Keratinocyte (primary cell): ENCODE data around the gene PIP4K2C. TPM values are rescaled to one million over a fixed set of nuclear protein-coding genes. Genes with fewer than 3 reads are reported as not detected.
A peak's percentile ranks its signal among the peaks of the same experiment; 100 is the strongest.

Experiments used
- DNase-seq: peaks from one replicate; pipeline ENCODE4 v3.0.0-alpha.2; 2011; ENCODE audit warnings: low read depth, missing footprints, low spot score
- FAIRE-seq: peaks from 2 replicates; lab custom pipeline; 2011; peaks lifted over from hg19 to GRCh38; lab: Jason Lieb, UNC
- H2AFZ ChIP-seq: 2 replicates; pipeline ENCODE4 v1.6.0; 2012; ENCODE audit warnings: low read length, control low read depth, inconsistent platforms; ENCODE audit not compliant: control insufficient read depth
- H3K27ac ChIP-seq: 2 replicates; pipeline ENCODE4 v1.5.1; 2011; ENCODE audit warnings: low read length; ENCODE audit not compliant: control insufficient read depth, insufficient read depth
- H3K27me3 ChIP-seq: 3 replicates; pipeline ENCODE4 v1.6.0; 2011; ENCODE audit warnings: low read length; ENCODE audit not compliant: control insufficient read depth, insufficient read depth; ENCODE audit errors: extremely low read depth
- H3K36me3 ChIP-seq, 2 experiments: 2 replicates in 1 of 2; 3 replicates in 1 of 2; pipeline ENCODE4 v1.5.1; 2011; ENCODE audit warnings: low read length in 2 of 2, mild to moderate bottlenecking in 1 of 2; ENCODE audit not compliant: control insufficient read depth in 2 of 2, insufficient read depth in 2 of 2; ENCODE audit errors: extremely low read depth in 1 of 2
- H3K4me1 ChIP-seq: 3 replicates; pipeline ENCODE4 v1.5.1; 2011; ENCODE audit warnings: low read length; ENCODE audit not compliant: control insufficient read depth, insufficient read depth; ENCODE audit errors: extremely low read depth
- H3K4me2 ChIP-seq: 3 replicates; pipeline ENCODE4 v1.6.0; 2011; ENCODE audit warnings: low read depth, low read length; ENCODE audit not compliant: control insufficient read depth, insufficient read depth; ENCODE audit errors: extremely low read depth
- H3K4me3 ChIP-seq, 3 experiments: fragments of 200-600 bp in 1 of 3; sonication (generic) in 1 of 3; 2 replicates in 2 of 3; 3 replicates in 1 of 3; pipeline ENCODE4 v1.5.1; 2011 to 2016; ENCODE audit warnings: low read length in 3 of 3, mild to moderate bottlenecking in 3 of 3, control low read depth in 2 of 3, inconsistent platforms in 1 of 3, low read depth in 1 of 3, mixed read lengths in 1 of 3, mixed run types in 1 of 3, moderate library complexity in 1 of 3; ENCODE audit not compliant: control insufficient read depth in 2 of 3, insufficient read depth in 2 of 3; ENCODE audit errors: extremely low read depth in 1 of 3
- H3K79me2 ChIP-seq: 2 replicates; pipeline ENCODE4 v1.6.0; 2012; ENCODE audit warnings: low read length; ENCODE audit not compliant: control insufficient read depth, insufficient read depth
- H3K9ac ChIP-seq: 3 replicates; pipeline ENCODE4 v1.6.0; 2011; ENCODE audit warnings: low read length; ENCODE audit not compliant: control insufficient read depth, insufficient read depth; ENCODE audit errors: extremely low read depth
- H3K9me1 ChIP-seq: 3 replicates; pipeline ENCODE4 v1.6.0; 2011; ENCODE audit warnings: low read length; ENCODE audit not compliant: control insufficient read depth, insufficient read depth; ENCODE audit errors: extremely low read depth
- H3K9me3 ChIP-seq: 2 replicates; pipeline ENCODE4 v1.5.1; 2012; ENCODE audit warnings: low read depth, low read length; ENCODE audit not compliant: control insufficient read depth
- H4K20me1 ChIP-seq: 3 replicates; pipeline ENCODE4 v1.6.0; 2011; ENCODE audit warnings: low read length; ENCODE audit not compliant: control insufficient read depth, insufficient read depth; ENCODE audit errors: extremely low read depth
- CTCF ChIP-seq, 3 experiments: IDR thresholded peaks in 1 of 3; conservative IDR thresholded peaks in 1 of 3; optimal IDR thresholded peaks in 1 of 3; 2 replicates in 2 of 3; 3 replicates in 1 of 3; pipeline versions ENCODE3 to v1.5.1; 2011; ENCODE audit warnings: low read length in 3 of 3, mild to moderate bottlenecking in 3 of 3, moderate library complexity in 2 of 3, control low read depth in 1 of 3, inconsistent platforms in 1 of 3; ENCODE audit not compliant: insufficient read depth in 2 of 3; ENCODE audit errors: extremely low read depth in 1 of 3
- EZH2 ChIP-seq: IDR thresholded peaks from one replicate; pipeline ENCODE4 v1.6.1; 2012; ENCODE audit warnings: inconsistent platforms, mild to moderate bottlenecking, low read length, moderate library complexity
- dilution Hi-C: fragments of 300-500 bp; cut with MboI; formaldehyde crosslinking; loops from one replicate; pipeline ENCODE4 v1.7.0; 2020; ENCODE audit warnings: low sequenced_read_pairs; ENCODE audit not compliant: extremely low pct_ligation_motif_present
- polyA plus RNA-seq, 5 experiments: library from polyadenylated mRNA; depleted of rRNA in 3 of 5; stranded (reverse) in 3 of 5; stranded (forward) in 1 of 5; unstranded in 1 of 5; fragments of >200 nt; gene quantifications; 1 replicate in 1 of 5; 2 replicates in 3 of 5; 3 replicates in 1 of 5; pipeline versions ENCODE4 v1.2.1 to v1.2.3, GENCODE V29; 2011 to 2012; ENCODE audit warnings: missing spikeins in 2 of 5, low read depth in 1 of 5, low replicate concordance in 1 of 5

PIP4K2C gene
- polyA plus RNA-seq, 1 donor (not counting 4 experiments of a cell fraction or from before 2014, with no cell fraction given) = 93.6 TPM

DNA sequence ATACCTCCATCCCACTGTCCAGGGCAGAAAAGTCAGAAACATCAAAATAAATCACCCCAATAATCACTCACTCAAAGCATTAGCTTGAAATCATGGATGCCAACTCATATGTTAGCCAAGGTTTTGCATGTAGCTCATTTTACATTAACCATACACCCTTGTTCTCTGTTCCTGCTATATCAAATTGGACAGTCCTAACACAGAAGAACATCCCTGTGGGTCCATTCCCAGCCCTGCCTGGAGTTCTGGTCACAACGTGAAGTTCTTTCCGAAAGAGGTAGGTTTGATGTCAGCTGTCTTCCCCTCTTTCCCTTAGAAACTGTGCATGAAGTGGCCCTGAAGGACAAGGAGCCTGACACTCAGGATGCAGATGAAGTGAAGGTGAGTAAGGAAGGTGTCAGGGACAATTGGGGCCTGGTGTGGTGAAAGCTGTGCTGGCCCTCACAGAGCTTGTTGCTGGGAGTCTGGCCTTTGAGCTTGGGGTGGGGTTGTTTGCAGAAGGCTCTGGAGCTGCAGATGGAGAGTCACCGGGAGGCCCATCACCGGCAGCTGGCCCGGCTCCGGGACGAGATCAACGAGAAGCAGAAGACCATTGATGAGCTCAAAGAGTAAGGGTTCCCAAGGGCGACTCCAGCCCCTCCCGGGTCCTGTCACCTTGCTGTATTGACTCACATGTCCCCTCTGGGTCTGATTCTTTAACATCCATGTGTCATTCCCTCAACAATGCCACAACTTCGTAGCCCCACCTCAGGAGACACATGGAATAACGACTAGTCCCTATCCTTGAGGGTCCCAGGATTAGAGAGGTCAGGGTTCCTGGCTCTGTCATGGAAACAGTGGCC, 15.0 kb upstream of the PIP4K2C start:
- dilution Hi-C loops = loop anchor here (10.0 to 25.0 kb wide), 2 partner anchors 59 to 161 kb away; partner anchors contain the start of genes AGAP2, B4GALNT1 and TSPAN31
- H3K9me3 ChIP-seq = no peaks in the 10 kb centered on the region
- no peaks in the 10 kb centered on the region for H3K36me3 ChIP-seq
- H3K4me2 ChIP-seq = no peak overlapping the region
- no peaks in the 10 kb centered on the region for H4K20me1 ChIP-seq
- no peak overlapping the region for H3K27ac ChIP-seq
- peaks cover 6% of the 10 kb centered on the region for H3K27me3 ChIP-seq
- H3K4me3 ChIP-seq = no peak overlapping the region
- DNase-seq (no peak), FAIRE-seq (no peak)
- TF ChIP-seq EZH2 (no peak), CTCF (optimal IDR thresholded peaks at IDR 0.05 in 1 of 3, IDR thresholded peaks at IDR 0.05 in 1 of 3, conservative IDR thresholded peaks at IDR 0.05 in 1 of 3; ENCODE audit: extremely low read depth in 1 of 3, insufficient read depth in 2 of 3, low read length in 3 of 3) (no peak)
- no peak overlapping the region for H3K9ac ChIP-seq
- H3K9me1 ChIP-seq = no peaks in the 10 kb centered on the region
- no peaks in the 10 kb centered on the region for H3K79me2 ChIP-seq
- no peaks in the 10 kb centered on the region for H3K4me1 ChIP-seq
- H2AFZ ChIP-seq = no peak overlapping the region

- Histone ChIP-seq H3K27me3 (peaks cover 6% of the 10 kb centered on the region), H3K27ac (no peak overlapping the region), H3K79me2 (no peaks in the 10 kb centered on the region), H2AFZ (no peak overlapping the region), H3K4me2 (no peak overlapping the region), H4K20me1 (no peaks in the 10 kb centered on the region), H3K36me3 (no peaks in the 10 kb centered on the region), H3K4me3 (no peak overlapping the region), H3K4me1 (no peaks in the 10 kb centered on the region), H3K9ac (no peak overlapping the region), H3K9me1 (no peaks in the 10 kb centered on the region), H3K9me3 (no peaks in the 10 kb centered on the region)
- DNase-seq (no peak), FAIRE-seq (peak; percentile 34)
- dilution Hi-C loops = loop anchor here (10.0 to 25.0 kb wide), 2 partner anchors 58 to 161 kb away; partner anchors contain the start of genes AGAP2, B4GALNT1 and TSPAN31
- no peak for TF ChIP-seq CTCF (optimal IDR thresholded peaks at IDR 0.05 in 1 of 3, IDR thresholded peaks at IDR 0.05 in 1 of 3, conservative IDR thresholded peaks at IDR 0.05 in 1 of 3; ENCODE audit: extremely low read depth in 1 of 3, insufficient read depth in 2 of 3, low read length in 3 of 3)
Measured at GRCh38 chr12:57576613-57577160, 14.3 kb upstream of the PIP4K2C start.
